Hematopoietic multipotent progenitor cell treated with erythropoietin and hydrocortisone succinate and interleukin-3 and kit ligand, for 8 days (in vitro differentiated cells): ENCODE data around the gene BTBD19.
A peak's percentile ranks its signal among the peaks of the same experiment; 100 is the strongest.
"Not testable (repeated sequence)": the region's sequence is repeated elsewhere in the genome, so short reads cannot be mapped to it uniquely, and the experiment has no call there.

Experiments
- DNase-seq: peaks from one replicate; pipeline ENCODE4 v3.0.0-alpha.2; 2015

BTBD19 gene

GRCh38 chr1:44810101-44810761 is 1.9 kb downstream of the BTBD19 start:
- DNase-seq = peak; percentile 63

DNA sequence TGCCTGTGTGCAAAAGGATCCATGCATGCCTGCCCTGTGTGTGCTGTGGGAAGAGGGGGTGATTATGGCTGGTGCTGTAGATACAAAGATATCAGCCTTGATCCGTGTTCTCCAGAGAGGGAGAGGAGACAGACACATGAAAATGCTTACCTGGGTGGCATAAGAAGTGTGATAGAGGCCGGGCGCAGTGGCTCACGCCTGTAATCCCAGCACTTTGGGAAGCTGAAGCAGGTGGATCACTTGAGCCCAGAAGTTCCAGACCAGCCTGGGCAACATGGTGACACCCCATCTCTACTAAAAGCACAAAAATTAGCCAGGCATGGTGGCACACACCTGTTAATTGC is 2.4 kb downstream of the BTBD19 start:
- DNase-seq = not testable (repeated sequence)

GRCh38 chr1:44811234-44811633 is 2.9 kb downstream of the BTBD19 start:
- DNase-seq = no peak

GRCh38 chr1:44812822-44813543 is 4.7 kb downstream of the BTBD19 start:
- no peak for DNase-seq

DNA sequence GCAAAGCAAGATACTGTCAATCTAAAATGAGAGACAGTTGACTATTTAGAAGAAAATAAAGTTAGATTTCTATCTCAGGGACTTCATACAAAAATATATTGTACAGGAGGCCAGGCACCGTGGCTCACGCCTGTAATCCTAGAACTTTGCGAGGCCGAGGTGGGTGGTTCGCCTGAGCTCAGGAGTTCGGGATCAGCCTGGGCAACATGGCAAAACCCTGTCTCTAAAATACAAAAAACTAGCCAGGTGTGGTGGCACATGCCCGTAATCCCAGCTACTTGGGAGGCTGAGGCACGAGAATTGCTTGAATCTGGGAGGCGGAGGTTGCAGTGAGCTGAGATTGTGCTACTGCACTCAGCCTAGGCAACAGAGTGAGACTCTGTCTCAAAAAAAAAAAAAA is 7.6 kb downstream of the BTBD19 start:
- DNase-seq = not testable (repeated sequence)

DNA sequence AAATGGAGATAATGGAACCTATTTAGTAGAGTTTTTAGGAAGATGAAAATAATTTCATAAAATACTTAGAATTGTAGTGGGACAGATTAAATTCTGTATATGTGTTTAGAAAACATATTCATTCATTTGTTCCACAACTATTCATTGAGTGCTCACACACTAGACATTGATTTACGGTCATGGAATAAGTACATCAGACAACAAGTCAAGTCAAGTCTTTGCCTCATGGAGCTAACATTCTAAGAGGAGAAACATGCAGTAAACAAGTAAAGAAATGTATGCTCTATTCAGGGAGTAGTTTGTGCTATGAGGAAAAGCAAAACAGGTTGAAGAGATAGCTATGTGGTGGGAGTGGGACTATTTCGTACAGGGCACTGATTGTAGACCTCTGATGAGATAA is 9.0 kb downstream of the BTBD19 start:
- DNase-seq = no peak

- DNase-seq = no peak
These were observed 9.6 kb downstream of the BTBD19 start for GRCh38 chr1:44817771-44818495.

DNA sequence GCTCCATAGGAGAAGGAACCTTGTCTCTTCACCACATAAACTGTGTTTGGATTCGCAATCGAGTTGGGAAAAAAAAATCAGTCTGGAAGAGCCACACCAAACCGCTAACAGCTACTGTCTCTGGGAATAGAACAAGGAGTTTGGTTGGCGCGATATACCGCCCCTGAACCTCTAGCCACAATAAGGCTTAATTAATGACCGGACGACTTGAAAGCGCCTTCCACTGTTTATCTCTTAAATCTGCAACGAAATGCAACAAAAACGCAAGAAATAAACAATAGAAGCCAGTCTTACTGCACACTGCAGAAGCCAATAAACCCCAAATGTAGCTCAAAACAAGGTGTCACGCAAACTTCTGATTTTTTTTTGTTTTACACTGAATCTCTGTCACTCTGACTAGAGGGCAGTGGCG is 10.9 kb downstream of the BTBD19 start:
- DNase-seq = no peak

- DNase-seq = peak; percentile 97
These were observed 11.4 kb downstream of the BTBD19 start for GRCh38 chr1:44819608-44820327.

- no peak for DNase-seq
These were observed 12.3 kb downstream of the BTBD19 start for GRCh38 chr1:44820328-44821239.

DNA sequence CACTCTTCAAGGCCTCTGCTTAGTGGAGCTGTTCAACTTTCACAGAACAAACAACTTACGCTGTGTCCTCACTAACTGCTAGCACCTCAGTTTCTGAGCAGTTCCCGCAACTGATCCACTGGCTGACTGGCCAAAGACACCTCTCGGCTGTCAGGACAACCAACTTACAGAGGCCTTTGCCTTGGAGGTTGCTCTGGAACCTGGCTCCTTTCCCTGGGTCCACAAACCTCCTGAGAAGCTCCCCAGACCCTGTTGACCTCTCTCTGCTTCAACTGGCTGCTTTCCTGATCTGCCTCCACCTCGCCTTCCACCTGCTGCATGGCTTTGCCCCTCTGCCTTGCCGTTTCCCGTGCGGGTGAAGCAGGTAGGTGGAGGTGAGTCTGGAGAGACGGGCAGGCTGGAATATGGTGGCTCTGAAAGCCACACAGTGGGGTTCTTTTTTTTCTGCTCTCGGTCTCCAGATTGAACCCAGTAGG is 13.0 kb downstream of the BTBD19 start:
- no peak for DNase-seq

- DNase-seq = no peak
These were observed 13.9 kb downstream of the BTBD19 start for GRCh38 chr1:44822131-44822701.

DNA sequence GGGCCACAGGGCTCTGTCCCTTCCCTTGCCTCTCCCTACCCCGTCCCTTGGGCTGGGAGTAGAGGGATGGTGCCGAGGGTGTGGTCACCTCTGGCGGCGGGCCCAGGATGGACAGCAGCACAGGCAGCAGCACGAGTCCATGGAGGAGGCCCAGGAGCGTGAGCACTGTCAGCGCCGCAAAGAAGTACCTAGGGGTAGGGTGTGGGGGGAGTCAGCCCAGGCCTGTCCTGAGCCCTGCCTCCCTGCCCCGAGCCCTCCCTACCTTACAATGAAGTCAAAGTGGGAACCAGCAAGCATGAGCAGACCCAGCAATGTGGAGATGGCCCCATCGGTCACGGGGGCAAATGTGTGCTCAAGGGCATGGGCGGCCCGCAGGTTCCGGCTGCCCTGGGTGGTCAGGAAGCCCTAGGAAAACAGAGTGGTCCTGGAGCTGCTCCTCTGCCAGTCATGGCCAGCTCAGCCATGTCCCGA is 14.7 kb downstream of the BTBD19 start:
- no peak for DNase-seq

DNA sequence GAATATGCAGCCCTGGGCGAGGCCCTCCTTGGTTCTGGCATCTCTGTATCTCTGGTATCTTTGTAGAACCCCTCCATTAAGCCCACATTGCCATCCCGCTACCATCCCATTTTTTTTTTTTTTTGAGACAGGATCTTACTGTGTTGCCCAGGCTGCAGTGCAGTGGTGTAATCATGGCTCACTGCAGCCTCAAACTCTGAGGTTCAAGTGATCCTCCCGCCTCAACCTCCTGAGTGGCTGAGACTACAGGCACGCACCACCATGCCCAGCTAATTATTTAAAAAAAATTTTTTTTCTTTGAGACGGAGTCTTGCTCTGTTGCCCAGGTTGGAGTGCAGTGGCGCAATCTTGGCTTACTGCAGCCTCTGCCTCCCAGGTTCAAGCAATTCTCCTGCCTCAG is 16.1 kb downstream of the BTBD19 start:
- not testable (repeated sequence) for DNase-seq

GRCh38 chr1:44826375-44827196 is 18.3 kb downstream of the BTBD19 start:
- DNase-seq = peak; percentile 76

- peak; percentile 81 for DNase-seq
These were observed 19.1 kb downstream of the BTBD19 start for GRCh38 chr1:44827197-44828002.

DNA sequence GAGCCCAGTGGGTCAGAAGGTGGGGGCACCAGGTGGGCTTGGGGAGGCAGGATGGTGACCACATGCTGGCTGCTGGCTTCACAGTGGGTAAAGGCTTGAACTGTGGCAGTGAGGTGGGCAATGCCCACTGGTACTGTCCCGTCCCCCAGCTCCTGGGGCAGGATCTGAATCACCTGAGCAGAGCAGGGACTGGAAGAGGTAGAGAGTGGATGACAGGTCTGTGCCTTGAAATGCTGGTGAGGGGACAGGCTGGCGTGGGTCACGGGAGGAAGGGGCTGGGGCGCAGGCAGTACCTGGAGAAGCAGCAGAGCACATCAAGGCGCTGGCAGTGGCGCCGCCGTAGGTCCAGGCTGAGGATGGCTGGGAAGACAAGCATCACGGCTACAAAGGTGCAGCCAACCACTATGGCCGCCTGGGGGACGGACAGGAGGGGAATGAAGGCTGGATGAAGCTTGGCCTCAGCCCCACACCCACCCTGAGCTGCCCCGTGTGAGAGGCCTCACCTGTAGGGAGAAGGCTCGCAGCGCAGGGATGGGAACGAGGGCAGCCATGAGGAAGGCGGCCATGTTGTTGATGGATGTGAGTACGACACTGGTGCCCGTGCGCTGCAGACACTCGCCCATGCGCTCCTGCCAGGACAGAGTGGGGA is 19.8 kb downstream of the BTBD19 start:
- no peak for DNase-seq

DNA sequence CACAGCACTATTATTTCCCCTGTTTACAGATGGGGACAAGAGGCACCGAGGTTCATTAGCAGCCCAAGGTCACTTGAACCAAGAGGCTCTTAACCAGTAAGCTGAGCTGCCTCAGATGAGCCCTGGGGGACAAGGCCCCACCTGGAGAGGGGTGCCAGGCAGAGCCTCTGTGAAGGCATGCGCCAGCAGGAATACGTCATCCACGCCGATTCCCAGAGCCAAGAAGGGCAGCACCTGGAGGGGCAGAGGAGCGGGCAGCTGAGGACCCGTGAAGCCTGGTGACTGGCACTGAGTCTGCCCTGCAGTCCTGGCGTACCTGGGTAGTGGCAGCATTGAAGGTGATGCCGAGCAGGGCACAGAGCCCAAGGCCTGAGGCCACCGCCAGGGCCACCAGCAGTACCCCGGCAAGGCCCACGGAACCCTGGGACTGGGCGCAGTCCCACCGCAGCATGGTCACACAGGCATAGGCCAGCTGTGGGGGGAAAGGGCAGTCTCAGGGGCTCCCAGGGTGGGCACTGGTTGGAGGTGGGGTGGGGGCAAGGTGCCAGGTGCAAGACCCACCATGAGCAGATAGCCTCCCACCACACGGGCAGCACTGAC is 20.6 kb downstream of the BTBD19 start:
- DNase-seq = no peak
